NCI-H2107 (cell line): ENCODE results near the gene MYO1D.

Experiments
- DNase-seq: peaks from one replicate; lab custom pipeline; 2025; lab: John Stamatoyannopoulos, UW

The MYO1D gene

GRCh38 chr17:32819035-32819434 lies 57.9 kb downstream of the MYO1D start:
- no peak for DNase-seq

GRCh38 chr17:32815460-32815859 lies 61.5 kb downstream of the MYO1D start:
- DNase-seq, result no peak

GRCh38 chr17:32814836-32815235 lies 62.1 kb downstream of the MYO1D start:
- no peak for DNase-seq

GRCh38 chr17:32813021-32813420 lies 63.9 kb downstream of the MYO1D start:
- no peak for DNase-seq

GRCh38 chr17:32810690-32811089 lies 66.2 kb downstream of the MYO1D start:
- DNase-seq, result no peak

GRCh38 chr17:32807577-32807976 lies 69.3 kb downstream of the MYO1D start:
- DNase-seq, result no peak

GRCh38 chr17:32806646-32807045 lies 70.3 kb downstream of the MYO1D start:
- DNase-seq, result no peak

GRCh38 chr17:32805029-32805976 lies 71.6 kb downstream of the MYO1D start:
- no peak for DNase-seq

- no peak for DNase-seq
Measured at GRCh38 chr17:32803544-32803943, 73.4 kb downstream of the MYO1D start.

GRCh38 chr17:32802306-32802705 lies 74.6 kb downstream of the MYO1D start:
- DNase-seq, result no peak

GRCh38 chr17:32801641-32802040 lies 75.3 kb downstream of the MYO1D start:
- DNase-seq, result no peak

- no peak for DNase-seq
Measured at GRCh38 chr17:32801193-32801592, 75.7 kb downstream of the MYO1D start.

GRCh38 chr17:32798938-32799337 lies 78.0 kb downstream of the MYO1D start:
- no peak for DNase-seq

- DNase-seq, result no peak
Measured at GRCh38 chr17:32795339-32795979, 81.5 kb downstream of the MYO1D start.

GRCh38 chr17:32794533-32795246 lies 82.2 kb downstream of the MYO1D start:
- no peak for DNase-seq

GRCh38 chr17:32793841-32794240 lies 83.1 kb downstream of the MYO1D start:
- DNase-seq, result no peak

- DNase-seq, result no peak
Measured at GRCh38 chr17:32792207-32792606, 84.7 kb downstream of the MYO1D start.

- DNase-seq, result no peak
Measured at GRCh38 chr17:32786169-32786568, 90.8 kb downstream of the MYO1D start.

GRCh38 chr17:32784113-32784512 lies 92.8 kb downstream of the MYO1D start:
- DNase-seq, result no peak

GRCh38 chr17:32783602-32784001 lies 93.3 kb downstream of the MYO1D start:
- DNase-seq, result peak; percentile 14

GRCh38 chr17:32780721-32781120 lies 96.2 kb downstream of the MYO1D start:
- no peak for DNase-seq

- DNase-seq, result no peak
Measured at GRCh38 chr17:32777922-32778321, 99.0 kb downstream of the MYO1D start.

- no peak for DNase-seq
Measured at GRCh38 chr17:32777436-32777835, 99.5 kb downstream of the MYO1D start.
